ENCODE measurements around the gene NEO1. TPM values are rescaled to one million over a fixed set of nuclear protein-coding genes. Genes with fewer than 3 reads are reported as not detected.

Gene NEO1
- total RNA-seq, 1 donor from 2014 or later, result 26.6 TPM

DNA sequence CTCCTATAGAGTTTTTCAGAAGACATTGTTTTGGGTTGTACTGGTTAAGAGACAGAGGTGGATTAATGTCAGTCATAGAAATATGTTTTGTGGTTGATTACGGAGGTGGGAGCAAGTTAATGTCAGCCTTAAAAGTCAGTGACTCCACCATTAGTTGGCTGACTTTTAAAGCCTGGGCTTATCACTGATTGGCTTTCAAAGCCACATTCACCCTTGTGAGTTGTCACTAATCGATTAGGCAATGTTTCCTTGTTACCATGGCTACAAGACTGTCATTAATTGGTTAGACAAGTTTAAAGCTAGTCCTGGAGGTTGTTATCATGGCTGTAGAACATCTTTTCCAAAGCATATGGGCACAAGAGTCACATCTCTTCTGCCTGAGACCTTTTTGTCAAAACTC, 73.0 kb downstream of the NEO1 start:
- no peak overlapping the region for H3K4me3 ChIP-seq (ENCODE audit: low read depth, low read length)
- H3K27me3 ChIP-seq (ENCODE audit: control insufficient read depth, insufficient read depth, low read length), result no peaks in the 10 kb centered on the region
- no peak for DNase-seq (ENCODE audit: low read depth)
- TF ChIP-seq, protein P1, sequence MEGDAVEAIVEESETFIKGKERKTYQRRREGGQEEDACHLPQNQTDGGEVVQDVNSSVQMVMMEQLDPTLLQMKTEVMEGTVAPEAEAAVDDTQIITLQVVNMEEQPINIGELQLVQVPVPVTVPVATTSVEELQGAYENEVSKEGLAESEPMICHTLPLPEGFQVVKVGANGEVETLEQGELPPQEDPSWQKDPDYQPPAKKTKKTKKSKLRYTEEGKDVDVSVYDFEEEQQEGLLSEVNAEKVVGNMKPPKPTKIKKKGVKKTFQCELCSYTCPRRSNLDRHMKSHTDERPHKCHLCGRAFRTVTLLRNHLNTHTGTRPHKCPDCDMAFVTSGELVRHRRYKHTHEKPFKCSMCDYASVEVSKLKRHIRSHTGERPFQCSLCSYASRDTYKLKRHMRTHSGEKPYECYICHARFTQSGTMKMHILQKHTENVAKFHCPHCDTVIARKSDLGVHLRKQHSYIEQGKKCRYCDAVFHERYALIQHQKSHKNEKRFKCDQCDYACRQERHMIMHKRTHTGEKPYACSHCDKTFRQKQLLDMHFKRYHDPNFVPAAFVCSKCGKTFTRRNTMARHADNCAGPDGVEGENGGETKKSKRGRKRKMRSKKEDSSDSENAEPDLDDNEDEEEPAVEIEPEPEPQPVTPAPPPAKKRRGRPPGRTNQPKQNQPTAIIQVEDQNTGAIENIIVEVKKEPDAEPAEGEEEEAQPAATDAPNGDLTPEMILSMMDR (IDR thresholded peaks at IDR 0.05; ENCODE audit: insufficient read depth, low read length, poor library complexity, severe bottlenecking), result no peak
- H3K36me3 ChIP-seq (ENCODE audit: control insufficient read depth, insufficient read depth, low read length), result no peaks in the 10 kb centered on the region

DNA sequence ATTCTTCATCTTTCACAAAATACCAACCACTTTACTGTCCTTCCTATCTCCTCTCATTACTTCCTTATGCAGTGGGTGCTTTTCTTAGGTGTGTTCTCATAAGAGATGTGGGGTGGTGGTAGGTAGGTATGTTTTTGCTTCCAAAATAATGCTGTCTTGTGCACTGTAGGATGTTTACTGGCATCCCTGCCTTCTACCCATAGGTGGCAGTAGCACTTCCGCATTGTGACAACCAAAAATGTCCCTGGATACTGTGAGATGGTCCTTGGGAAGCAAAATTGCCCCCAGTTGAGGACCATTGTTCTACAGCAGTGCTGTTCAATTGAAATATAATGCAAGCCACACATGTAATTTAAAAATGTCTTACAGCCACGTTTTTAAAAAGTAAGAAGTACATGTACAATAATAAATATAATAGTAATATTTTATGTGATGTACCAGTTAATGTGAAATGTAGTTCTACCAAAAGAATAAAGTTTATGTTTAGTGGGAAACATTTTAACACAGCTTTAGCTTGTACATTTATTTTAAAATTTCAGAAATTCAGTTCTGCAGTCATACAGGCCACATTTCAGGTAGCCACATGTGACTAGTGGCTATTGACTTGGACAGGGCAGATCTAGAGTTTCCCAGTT, 75.2 kb downstream of the NEO1 start:
- Histone ChIP-seq H3K27me3 (ENCODE audit: control insufficient read depth, insufficient read depth, low read length) (no peaks in the 10 kb centered on the region), H3K36me3 (ENCODE audit: control insufficient read depth, insufficient read depth, low read length) (no peaks in the 10 kb centered on the region), H3K4me3 (ENCODE audit: low read depth, low read length) (no peak overlapping the region)
- no peak for DNase-seq (ENCODE audit: low read depth)
- TF ChIP-seq, protein P1 (IDR thresholded peaks at IDR 0.05; ENCODE audit: insufficient read depth, low read length, poor library complexity, severe bottlenecking), result peak; percentile 91

DNA sequence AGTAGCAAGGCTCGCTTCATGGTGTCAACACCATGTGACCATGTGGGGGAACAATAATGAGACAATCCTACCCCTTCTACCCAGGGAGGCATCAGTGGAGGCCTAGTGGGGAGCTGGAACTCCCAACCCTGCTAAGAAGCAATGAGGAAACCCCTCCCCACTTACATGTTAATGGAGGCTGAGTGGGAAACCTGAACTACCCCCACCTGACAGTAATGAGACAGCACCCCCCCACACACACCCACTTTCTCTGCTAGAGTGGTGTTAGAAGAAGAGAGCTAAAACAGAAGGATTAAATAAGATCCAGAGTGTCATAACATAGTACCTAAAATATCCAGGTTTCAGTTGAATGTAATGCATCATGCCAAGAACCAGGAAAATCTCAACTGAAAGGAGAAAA, 78.6 kb downstream of the NEO1 start:
- H3K36me3 ChIP-seq (ENCODE audit: control insufficient read depth, insufficient read depth, low read length), result no peaks in the 10 kb centered on the region
- TF ChIP-seq, protein P1 (IDR thresholded peaks at IDR 0.05; ENCODE audit: insufficient read depth, low read length, poor library complexity, severe bottlenecking), result no peak
- no peak for DNase-seq (ENCODE audit: low read depth)

DNA sequence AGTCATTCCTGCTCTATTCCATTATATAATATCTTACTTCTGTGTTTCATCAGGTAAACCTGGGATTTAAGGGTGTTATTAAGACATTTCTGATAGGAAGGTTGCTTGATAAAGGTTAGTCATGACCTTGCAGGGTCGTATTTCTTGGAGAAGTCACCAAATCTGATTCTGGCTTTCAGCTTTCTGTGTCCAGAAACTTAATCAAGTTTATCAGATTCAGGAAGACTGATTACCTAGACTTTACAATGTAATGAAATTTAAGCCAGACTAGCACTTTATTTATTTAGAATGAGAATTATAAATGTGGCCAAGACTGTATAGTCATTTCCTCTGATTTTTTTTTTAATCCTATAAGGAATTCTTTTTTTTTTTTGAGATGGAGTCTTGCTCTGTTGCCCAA, 81.9 kb downstream of the NEO1 start:
- Histone ChIP-seq H3K4me3 (ENCODE audit: low read depth, low read length) (no peak overlapping the region), H3K36me3 (ENCODE audit: control insufficient read depth, insufficient read depth, low read length) (no peaks in the 10 kb centered on the region), H3K27me3 (ENCODE audit: control insufficient read depth, insufficient read depth, low read length) (no peaks in the 10 kb centered on the region)
- no peak for DNase-seq (ENCODE audit: low read depth)
- TF ChIP-seq, protein P1 (IDR thresholded peaks at IDR 0.05; ENCODE audit: insufficient read depth, low read length, poor library complexity, severe bottlenecking), result no peak

More for the DNA sequence above, 78.6 kb downstream of the NEO1 start:
- H3K27me3 ChIP-seq (ENCODE audit: control insufficient read depth, insufficient read depth, low read length), result no peaks in the 10 kb centered on the region
- H3K4me3 ChIP-seq (ENCODE audit: low read depth, low read length), result no peak overlapping the region

DNA sequence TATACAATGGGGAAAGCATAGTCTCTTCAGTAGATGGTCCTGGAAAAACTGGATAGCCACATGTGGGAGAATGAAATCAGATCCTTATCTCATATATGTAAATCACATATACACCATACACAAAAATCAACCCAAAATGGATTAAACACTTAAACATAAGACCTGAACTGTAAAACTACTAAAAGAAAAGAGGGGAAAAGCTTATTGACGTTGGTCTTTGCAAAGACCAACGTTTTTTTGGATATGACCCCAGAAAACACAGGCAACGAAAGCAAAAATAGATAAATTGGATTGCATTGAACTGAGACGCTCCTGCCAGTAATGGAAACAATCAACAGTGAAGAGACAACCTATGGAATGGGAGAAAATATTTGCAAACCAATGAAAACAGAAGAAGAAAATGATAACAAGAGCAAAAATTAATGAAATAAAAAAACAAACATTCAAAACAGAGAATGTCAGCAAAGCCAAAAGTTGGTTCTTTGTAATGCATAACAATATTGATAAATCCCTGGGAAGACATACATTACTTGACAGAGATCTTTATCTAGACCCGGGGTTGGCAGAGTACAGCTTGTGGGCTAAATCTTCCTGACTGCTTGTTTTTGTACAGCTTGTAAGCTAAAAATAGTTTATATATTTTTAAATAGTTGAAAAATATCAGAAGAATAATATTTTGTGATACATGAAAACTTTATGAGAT, 86.9 kb downstream of the NEO1 start:
- TF ChIP-seq, protein P1 (IDR thresholded peaks at IDR 0.05; ENCODE audit: insufficient read depth, low read length, poor library complexity, severe bottlenecking), result no peak
- Histone ChIP-seq H3K36me3 (ENCODE audit: control insufficient read depth, insufficient read depth, low read length) (no peaks in the 10 kb centered on the region), H3K4me3 (ENCODE audit: low read depth, low read length) (no peak overlapping the region), H3K27me3 (ENCODE audit: control insufficient read depth, insufficient read depth, low read length) (no peaks in the 10 kb centered on the region)
- DNase-seq (ENCODE audit: low read depth), result no peak
